Right forelimb (tissue), 1 donor: ENCODE results near the gene DDX25.
"Not testable (repeated sequence)": the region's sequence is repeated elsewhere in the genome, so short reads cannot be mapped to it uniquely, and the experiment has no call there.

ENCODE experiments used
- DNase-seq: peaks from one replicate; pipeline ENCODE4 v3.0.0-alpha.2; 2018

DDX25 gene

GRCh38 chr11:125910226-125910849 lies 6.0 kb downstream of the DDX25 start:
- DNase-seq: no peak

GRCh38 chr11:125914601-125915000 lies 10.3 kb downstream of the DDX25 start:
- DNase-seq: not testable (repeated sequence)

DNA sequence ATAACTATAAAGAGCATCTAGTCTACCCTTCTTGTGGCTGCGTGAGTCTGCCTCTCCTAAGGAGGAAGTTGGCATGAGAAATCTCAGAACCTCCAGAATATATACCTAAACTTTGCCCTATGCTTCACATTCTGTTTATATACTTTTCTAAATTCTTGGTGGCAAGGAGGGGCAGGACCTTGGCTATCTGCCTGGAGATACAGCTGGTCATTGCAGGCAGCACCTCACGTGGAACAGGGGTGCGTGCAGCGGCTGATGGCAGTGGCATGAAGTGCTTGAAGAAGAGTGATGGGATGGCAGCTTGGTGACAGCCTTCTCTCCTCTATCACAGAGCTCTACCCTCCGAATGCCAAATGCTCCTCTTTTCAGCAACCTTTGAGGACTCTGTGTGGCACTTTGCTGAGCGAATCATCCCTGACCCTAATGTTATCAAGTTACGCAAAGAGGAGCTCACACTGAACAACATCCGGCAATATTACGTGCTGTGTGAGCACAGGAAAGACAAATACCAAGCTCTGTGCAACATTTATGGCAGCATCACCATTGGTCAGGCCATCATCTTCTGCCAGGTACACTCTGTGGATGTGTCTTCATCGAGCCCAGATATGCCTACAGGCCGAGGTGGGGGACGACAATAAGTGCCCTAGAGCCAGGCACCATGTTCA lies 12.5 kb downstream of the DDX25 start:
- no peak for DNase-seq

DNA sequence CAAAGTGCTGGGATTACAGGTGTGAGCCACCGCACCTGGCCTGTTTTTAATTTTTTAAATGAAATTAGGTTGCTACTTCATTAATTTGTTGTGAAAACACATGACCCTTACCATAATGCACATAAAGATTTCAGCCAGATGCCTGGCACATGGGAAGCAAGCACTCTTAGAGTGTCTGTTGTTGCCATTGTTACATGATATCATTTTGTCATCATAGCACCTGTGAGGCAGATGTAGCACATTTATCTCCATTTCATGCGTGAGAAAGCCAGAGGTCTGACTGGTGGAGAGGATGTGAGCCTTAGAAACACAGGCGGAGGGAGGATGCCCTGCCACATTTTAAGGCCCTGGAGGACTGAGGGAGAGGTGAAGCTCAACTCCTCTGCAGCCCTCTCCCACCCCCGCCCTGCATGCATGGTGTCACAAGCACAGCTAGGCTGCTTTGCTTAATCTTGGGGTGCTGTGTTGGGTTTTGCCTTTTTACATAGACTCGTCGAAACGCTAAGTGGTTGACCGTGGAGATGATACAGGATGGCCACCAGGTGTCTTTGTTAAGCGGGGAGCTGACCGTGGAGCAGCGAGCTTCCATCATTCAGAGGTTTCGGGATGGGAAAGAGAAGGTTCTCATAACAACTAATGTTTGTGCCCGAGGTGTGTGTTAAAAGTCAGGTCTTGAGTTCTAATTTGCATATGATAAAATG lies 14.0 kb downstream of the DDX25 start:
- no peak for DNase-seq

DNA sequence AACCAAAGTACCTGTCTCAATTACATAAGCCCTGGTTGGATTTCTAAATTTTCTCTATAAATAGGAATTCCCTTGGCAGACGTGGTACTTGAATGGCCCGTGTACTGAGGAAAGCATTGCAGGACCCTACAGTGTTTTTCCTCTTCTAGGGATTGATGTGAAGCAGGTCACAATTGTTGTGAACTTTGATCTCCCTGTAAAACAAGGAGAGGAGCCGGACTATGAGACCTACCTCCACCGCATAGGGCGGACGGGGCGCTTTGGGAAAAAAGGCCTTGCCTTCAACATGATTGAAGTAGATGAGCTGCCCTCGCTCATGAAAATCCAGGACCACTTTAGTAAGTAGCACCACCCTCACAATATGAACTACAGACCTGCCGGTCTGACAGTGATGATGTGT lies 16.7 kb downstream of the DDX25 start:
- no peak for DNase-seq

GRCh38 chr11:125922156-125922555 lies 17.8 kb downstream of the DDX25 start:
- no peak for DNase-seq

GRCh38 chr11:125923012-125923579 lies 18.8 kb downstream of the DDX25 start:
- DNase-seq: peak; percentile 76

DNA sequence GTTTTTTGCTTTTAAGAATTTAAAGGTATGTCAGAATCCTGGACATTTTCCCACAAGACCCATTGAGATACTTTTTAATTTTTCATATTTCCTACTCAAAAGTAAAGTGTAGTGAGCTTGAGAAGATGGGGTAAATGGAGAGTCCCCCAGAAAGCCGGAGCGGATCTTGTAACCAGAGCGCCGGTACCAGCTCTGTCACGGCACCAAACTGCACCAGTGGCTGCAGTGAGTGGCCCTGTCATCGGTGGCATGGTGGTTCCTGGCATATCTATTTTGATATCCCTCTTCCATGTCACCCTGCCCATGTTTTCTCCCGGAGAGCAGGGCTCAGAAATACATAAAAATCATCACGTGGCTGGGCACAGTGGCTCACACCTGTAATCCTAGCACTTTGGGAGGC lies 19.3 kb downstream of the DDX25 start:
- no peak for DNase-seq

DNA sequence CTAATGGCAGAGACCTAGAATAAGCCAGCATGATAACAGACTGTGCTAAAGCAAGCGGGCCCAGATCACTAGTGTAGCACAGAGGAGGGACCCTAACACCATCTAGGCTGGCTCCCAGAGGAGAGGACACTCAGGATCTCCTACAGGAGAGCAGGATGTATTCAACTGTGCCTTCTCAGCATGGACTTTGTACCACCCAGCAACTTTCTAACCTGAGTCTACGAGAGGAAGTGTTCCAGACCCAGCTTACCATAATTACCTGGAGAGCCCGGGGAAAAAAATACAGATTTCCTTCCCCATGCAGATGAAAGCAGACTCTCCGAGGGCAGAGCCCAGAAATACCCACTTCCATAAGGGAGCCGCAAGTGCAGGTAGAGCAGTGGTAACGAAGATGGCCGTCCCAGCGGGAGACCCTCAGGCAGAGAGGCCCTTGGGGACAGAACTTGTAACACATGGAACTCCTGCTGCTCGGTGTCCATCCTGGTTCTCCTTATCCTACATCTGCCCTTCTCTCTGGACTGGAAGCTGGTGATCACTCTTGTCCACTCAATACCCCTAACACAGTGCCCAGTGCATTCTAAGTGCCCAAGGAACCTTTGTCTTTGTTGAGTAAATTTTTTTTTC lies 20.2 kb downstream of the DDX25 start:
- no peak for DNase-seq

- no peak for DNase-seq
Observed at GRCh38 chr11:125925247-125925740, 21.0 kb downstream of the DDX25 start.

GRCh38 chr11:125925804-125926203 lies 21.5 kb downstream of the DDX25 start:
- DNase-seq: no peak

DNA sequence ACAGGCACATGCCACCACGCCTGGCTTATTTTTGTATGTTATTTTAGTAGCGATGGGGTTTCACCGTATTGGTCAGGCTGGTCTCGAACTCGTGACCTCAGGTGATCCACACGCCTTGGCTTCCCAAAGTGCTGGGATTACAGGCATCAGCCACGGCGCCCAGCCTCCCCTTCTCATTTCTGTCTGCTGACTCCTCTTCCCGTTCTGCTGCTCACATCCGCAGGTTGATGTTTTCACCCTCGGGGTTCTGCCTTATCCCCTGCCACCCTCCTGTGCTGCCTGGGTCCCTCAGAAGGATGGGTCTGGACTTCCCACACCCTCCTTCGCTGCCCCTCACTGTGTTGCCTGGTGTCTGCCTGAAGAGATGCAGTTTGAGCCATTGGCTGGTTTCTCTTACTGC lies 22.4 kb downstream of the DDX25 start:
- no peak for DNase-seq

DNA sequence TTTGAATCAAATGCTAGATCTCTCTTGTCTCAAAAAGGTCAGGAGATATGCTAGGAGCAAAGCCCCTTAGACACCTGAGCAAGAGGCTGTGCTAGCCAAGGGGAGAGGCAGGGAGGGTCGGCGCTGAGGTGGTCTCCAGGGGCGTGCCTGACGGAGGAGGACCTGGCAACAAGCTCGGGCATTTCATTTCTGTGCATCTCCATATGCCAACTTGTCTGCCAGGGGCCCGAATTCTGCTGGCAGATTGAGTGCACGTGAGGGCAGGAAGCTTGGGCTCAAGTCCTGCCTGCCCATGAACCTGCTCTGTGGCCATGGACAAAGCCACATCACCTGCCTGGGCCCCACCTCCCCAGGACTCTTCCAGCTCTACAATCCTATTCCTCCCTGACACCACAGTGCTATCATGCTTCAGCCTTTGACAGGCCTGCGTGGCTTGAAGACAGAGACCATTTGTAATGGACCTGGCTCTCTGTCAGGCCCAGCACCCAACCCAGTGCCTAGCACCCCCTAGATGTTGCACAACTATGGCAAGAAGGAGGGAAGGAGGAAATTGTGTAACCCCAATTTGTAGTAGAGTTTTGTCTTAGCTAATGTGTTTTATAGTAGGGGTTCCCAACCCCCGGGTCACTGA lies 25.3 kb downstream of the DDX25 start:
- no peak for DNase-seq

DNA sequence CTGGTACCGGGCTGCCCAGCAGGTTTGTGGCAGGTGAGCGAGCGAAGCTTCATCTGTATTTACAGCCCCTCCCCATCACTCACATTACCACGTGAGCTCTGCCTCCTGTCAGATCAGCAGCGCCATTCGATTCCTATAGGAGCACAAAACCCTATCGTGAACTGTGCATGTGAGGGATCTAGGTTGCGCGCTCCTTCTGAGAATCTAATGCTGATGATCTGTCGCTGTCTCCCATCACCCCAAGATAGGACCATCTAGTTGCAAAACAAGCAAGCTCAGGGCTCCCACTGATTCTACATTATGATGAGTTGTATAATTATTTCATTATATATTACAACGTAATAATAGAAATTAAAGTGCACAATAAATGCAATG lies 25.8 kb downstream of the DDX25 start:
- no peak for DNase-seq

DNA sequence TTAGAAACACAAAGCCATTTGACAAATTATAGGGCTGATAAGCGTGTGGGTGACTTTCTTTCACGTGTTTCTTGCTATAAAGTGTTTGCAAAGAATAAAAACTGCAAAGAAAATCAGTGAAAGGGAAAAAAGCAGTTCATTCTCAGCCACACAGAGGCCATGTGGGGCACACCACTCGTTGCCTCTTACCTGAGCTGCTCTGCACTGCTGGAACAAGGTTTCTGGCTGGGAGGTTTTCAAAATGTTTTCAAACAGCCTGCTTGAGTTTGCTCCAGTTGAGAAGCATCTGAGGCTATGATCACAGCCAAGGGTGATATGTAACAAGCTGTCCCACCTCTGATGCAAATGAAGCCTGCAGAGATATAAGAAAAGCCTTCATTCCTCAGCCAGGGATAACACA lies 26.8 kb downstream of the DDX25 start:
- no peak for DNase-seq

GRCh38 chr11:125931668-125932067 lies 27.4 kb downstream of the DDX25 start:
- no peak for DNase-seq

DNA sequence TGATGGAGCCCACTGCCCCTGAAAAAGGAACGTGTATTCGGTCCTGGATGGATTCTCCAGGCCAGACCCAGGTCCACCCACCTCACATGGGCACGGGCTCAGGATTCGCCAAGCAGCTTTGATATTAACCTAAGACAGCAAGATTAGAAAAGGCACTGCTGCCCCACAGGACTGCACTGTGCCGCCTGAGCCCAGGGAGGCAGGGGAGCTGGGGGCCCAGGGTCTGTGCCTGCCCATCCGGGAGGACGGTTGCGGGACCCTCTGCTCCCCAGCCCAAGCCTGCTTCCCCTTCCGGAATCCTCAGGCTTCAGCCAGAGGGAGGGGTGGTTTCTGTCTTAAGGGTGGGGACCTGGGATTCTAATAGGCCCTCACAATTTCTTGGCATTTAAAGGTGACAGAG lies 28.0 kb downstream of the DDX25 start:
- no peak for DNase-seq

GRCh38 chr11:125933030-125933813 lies 28.9 kb downstream of the DDX25 start:
- DNase-seq: no peak

- no peak for DNase-seq
Observed at GRCh38 chr11:125934473-125934872, 30.2 kb downstream of the DDX25 start.

DNA sequence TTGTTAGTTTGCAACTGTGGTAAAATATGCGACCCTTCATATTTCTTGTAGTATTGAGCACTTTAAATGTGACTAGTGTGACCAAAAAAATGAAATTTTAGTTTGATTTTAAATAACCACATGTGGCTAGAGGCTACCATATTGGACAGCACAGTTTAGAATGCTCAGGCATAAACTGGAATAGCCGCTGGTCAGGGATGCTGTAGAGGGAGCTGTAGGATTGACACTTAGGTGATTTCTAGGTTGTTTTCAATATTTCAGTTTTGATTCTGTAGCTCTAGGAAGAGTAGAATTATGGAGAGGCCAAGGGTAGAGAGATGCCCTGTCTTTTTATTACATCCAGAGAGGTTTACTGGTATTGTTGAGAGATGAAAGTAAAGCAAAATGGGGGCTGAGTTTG lies 30.7 kb downstream of the DDX25 start:
- no peak for DNase-seq

GRCh38 chr11:125935618-125936199 lies 31.4 kb downstream of the DDX25 start:
- peak; percentile 78 for DNase-seq

DNA sequence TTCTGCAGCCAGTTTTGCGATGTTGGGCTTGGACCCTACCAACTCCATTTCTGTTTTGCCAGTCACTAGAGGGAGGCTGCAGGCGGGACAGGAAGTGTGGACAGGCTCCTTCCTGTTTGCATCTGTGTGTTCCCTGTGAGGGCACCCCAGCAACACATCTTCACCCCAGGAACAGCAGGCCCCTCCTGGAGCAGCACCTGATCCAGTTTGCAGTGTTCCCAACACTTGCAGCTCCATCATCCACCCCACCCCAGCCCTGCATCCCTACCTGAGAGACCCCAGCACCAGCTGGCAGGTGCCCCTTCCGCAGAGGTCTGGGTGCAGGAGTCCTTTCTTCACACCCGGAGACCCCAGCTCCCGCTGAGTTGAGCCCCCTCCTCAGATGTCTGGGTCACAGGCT lies 34.1 kb downstream of the DDX25 start:
- peak; percentile 44 for DNase-seq
